KMS-11 (cell line): ENCODE measurements around the gene ACO2.
A peak's percentile ranks its signal among the peaks of the same experiment; 100 is the strongest.

Experiments
- H2AFZ ChIP-seq: fragments of 200-600 bp; sonication (generic); 2 replicates; pipeline ENCODE4 v1.6.1; 2016; ENCODE audit warnings: antibody characterized with exemption, mixed run types, low read depth
- H3K27ac ChIP-seq: fragments of 200-600 bp; sonication (generic); 2 replicates; pipeline ENCODE4 v1.6.1; 2016; ENCODE audit warnings: mild to moderate bottlenecking, mixed run types
- H3K27me3 ChIP-seq: fragments of 200-600 bp; sonication (generic); 2 replicates; pipeline ENCODE4 v1.6.1; 2017; ENCODE audit warnings: mild to moderate bottlenecking, low read depth, mixed run types, moderate library complexity; ENCODE audit not compliant: insufficient read depth
- H3K36me3 ChIP-seq: fragments of 200-600 bp; sonication (generic); 2 replicates; pipeline ENCODE4 v1.6.1; 2017; ENCODE audit warnings: mild to moderate bottlenecking, mixed run types; ENCODE audit not compliant: insufficient read depth
- H3K4me1 ChIP-seq: fragments of 200-600 bp; sonication (generic); 2 replicates; pipeline ENCODE4 v1.6.1; 2016; ENCODE audit warnings: mild to moderate bottlenecking, low read depth, mixed run types; ENCODE audit not compliant: poor library complexity, severe bottlenecking
- H3K4me2 ChIP-seq: fragments of 200-600 bp; sonication (generic); 2 replicates; pipeline ENCODE4 v1.7.0; 2016; ENCODE audit warnings: mild to moderate bottlenecking, mixed run types
- H3K4me3 ChIP-seq: fragments of 200-600 bp; sonication (generic); IDR thresholded peaks from 2 replicates; pipeline ENCODE4 v1.6.1; 2017; ENCODE audit warnings: low read depth, low read length, mixed read lengths; ENCODE audit not compliant: insufficient read depth
- H3K79me2 ChIP-seq: fragments of 200-600 bp; sonication (generic); 2 replicates; pipeline ENCODE4 v1.6.1; 2016; ENCODE audit warnings: low read depth, mixed run types; ENCODE audit not compliant: insufficient read depth
- H3K9ac ChIP-seq: fragments of 200-600 bp; sonication (generic); 2 replicates; pipeline ENCODE4 v1.6.1; 2016; ENCODE audit warnings: mild to moderate bottlenecking, mixed run types
- H4K20me1 ChIP-seq: fragments of 200-600 bp; sonication (generic); 2 replicates; pipeline ENCODE4 v1.6.1; 2016; ENCODE audit warnings: mild to moderate bottlenecking, mixed run types; ENCODE audit not compliant: insufficient read depth
- TF ChIP-seq, protein P1 (sequence below): fragments of 200-600 bp; sonication (generic); conservative IDR thresholded peaks from 2 replicates; pipeline ENCODE4 v1.6.1; 2017; ENCODE audit warnings: low read depth, mild to moderate bottlenecking, antibody characterized with exemption, low read length, moderate library complexity, mixed read lengths

ACO2 gene

DNA sequence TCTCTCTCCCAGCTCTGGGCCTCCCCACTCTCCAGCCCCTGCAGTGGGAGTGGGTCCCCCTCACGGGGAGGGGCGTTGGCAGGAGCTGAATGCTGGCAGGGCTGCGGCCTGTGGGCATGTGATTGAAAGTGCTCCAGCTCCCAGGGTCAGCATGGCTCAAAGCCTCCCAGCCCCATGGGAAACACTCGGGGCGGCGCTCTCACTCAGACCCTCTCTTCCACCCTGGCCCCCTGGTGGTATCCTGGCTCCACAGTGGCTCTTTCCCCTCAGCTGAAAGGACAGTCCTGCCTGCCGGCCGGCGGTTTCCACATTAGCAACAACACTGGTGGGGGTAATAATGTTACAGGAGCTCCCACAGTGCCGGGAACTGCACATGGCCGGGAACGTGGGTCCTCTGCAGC, 39.9 kb downstream of the ACO2 start:
- Histone ChIP-seq H3K4me1 (peaks cover 50% of the 10 kb centered on the region), H3K79me2 (no peaks in the 10 kb centered on the region), H3K27ac (no peak overlapping the region), H3K27me3 (no peaks in the 10 kb centered on the region), H3K36me3 (peaks cover 4% of the 10 kb centered on the region; the same call in 1 of the 2 replicates), H3K4me3 (no peak overlapping the region), H2AFZ (no peak overlapping the region), H4K20me1 (no peaks in the 10 kb centered on the region), H3K9ac (no peak overlapping the region), H3K4me2 (no peak overlapping the region)
- TF ChIP-seq, protein P1, sequence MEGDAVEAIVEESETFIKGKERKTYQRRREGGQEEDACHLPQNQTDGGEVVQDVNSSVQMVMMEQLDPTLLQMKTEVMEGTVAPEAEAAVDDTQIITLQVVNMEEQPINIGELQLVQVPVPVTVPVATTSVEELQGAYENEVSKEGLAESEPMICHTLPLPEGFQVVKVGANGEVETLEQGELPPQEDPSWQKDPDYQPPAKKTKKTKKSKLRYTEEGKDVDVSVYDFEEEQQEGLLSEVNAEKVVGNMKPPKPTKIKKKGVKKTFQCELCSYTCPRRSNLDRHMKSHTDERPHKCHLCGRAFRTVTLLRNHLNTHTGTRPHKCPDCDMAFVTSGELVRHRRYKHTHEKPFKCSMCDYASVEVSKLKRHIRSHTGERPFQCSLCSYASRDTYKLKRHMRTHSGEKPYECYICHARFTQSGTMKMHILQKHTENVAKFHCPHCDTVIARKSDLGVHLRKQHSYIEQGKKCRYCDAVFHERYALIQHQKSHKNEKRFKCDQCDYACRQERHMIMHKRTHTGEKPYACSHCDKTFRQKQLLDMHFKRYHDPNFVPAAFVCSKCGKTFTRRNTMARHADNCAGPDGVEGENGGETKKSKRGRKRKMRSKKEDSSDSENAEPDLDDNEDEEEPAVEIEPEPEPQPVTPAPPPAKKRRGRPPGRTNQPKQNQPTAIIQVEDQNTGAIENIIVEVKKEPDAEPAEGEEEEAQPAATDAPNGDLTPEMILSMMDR = no peak

DNA sequence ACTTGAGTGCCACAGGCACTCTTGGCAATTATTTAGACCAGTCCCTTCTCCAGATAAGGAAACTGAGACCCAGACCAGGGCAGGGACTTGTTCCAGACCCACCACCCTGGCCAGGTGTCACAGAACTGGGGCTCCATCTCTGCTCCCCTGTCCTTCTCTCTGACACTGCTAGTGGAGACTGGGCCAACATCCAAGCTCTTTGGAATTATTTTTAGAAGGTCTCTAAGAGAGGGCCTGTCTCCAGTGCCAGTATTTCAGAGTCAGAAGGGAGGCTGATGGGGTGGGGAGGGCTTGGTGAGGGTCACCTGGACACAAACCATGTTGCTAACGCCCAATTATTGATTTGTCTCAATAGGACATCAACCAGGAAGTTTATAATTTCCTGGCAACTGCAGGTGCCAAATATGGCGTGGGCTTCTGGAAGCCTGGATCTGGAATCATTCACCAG, 42.6 kb downstream of the ACO2 start:
- Histone ChIP-seq H3K27ac (peak overlapping the region; percentile 66), H3K4me1 (peaks cover 60% of the 10 kb centered on the region), H4K20me1 (no peaks in the 10 kb centered on the region), H3K27me3 (no peaks in the 10 kb centered on the region), H2AFZ (no peak overlapping the region), H3K36me3 (peaks cover 6% of the 10 kb centered on the region; the same call in 1 of the 2 replicates), H3K79me2 (no peaks in the 10 kb centered on the region), H3K4me2 (no peak overlapping the region), H3K4me3 (no peak overlapping the region), H3K9ac (no peak overlapping the region)
- TF ChIP-seq, protein P1 = no peak

DNA sequence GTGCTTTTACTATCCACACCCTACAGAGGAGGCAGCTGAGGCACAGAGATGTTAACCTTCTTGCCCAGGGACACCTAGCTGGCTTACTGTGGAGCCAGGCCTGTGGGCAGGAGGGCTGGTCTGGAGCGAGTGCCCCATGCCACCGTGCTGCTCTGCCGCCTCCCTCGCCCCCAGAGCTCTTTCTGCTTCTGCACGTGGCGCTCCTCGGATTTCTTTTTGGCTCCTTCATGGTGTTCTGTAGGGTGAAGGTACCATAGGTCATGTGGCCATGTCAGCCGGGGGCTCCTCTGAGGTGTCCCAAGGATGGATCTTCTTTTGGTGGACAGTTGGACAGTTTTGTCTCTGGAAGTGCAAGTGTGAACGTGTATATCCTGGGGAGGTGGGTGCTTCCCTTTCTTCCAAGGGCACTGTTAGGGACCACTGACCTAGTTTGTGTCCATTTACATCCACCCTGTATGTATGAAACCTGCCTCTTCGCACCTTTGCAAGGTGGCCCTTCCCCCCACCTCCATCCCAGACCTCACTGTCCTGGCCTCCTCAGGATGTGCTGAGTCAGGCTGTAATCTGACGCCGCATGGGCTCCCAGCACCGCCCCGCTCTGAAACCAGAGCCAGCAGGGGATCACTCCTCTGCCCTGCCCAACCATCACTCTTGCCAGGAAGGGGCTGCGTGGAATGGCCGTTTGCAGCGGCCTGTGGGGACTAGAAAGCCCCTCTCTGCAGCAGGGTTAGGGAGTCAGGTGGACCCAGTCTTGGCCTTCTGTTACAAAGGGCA, 43.7 kb downstream of the ACO2 start:
- peaks cover 6% of the 10 kb centered on the region; the same call in 1 of the 2 replicates for H3K36me3 ChIP-seq
- H3K4me3 ChIP-seq = no peak overlapping the region
- H3K4me1 ChIP-seq = peaks cover 53% of the 10 kb centered on the region
- H3K9ac ChIP-seq = peak overlapping the region; percentile 28
- no peaks in the 10 kb centered on the region for H4K20me1 ChIP-seq
- H3K4me2 ChIP-seq = peak overlapping the region; percentile 73
- no peak overlapping the region; the same call in 1 of the 2 replicates for H2AFZ ChIP-seq
- H3K27ac ChIP-seq = peak overlapping the region; percentile 66
- H3K27me3 ChIP-seq = no peaks in the 10 kb centered on the region
- no peaks in the 10 kb centered on the region for H3K79me2 ChIP-seq
- TF ChIP-seq, protein P1 = no peak

DNA sequence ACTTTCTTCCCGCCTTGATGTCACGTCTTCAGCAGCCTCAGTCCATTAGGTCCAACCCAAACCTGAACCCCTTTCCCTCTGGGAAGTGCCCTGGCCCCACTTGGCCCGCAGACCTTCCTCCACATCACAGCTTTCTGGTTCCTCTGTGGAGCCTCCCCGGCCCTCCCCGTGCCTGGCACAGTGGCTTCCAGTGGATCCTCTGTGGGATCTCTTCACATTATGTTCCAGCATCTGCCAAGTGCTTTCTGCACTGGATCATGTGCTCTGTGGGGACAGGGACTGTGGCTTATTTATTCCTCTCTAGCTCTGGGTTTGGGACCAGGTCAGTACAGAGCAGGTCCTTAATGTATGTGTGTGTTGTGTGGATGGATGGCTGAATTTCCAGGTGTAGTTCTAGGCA, 44.5 kb downstream of the ACO2 start:
- peak overlapping the region; percentile 66 for H3K27ac ChIP-seq

More for the DNA sequence above, 44.5 kb downstream of the ACO2 start:
- Histone ChIP-seq H3K27me3 (no peaks in the 10 kb centered on the region), H3K79me2 (no peaks in the 10 kb centered on the region), H2AFZ (no peak overlapping the region), H3K4me2 (peak overlapping the region; percentile 73), H3K36me3 (peaks cover 6% of the 10 kb centered on the region; the same call in 1 of the 2 replicates), H3K4me1 (peaks cover 47% of the 10 kb centered on the region), H3K4me3 (no peak overlapping the region), H4K20me1 (no peaks in the 10 kb centered on the region), H3K9ac (peak overlapping the region; percentile 28; the same call in 1 of the 2 replicates)
- TF ChIP-seq, protein P1 = no peak
